PC-9 (cell line): Measurements from ENCODE around the gene NQO2. TPM values are rescaled to one million over a fixed set of nuclear protein-coding genes. Genes with fewer than 3 reads are reported as not detected.

ENCODE experiments used
- BruUV-seq: library from RNA; stranded (reverse); fragments of 400-500 nt; replicated peaks from 2 replicates; lab custom pipeline; 2021; lab: Mats Ljungman, UMichigan
- CTCF ChIA-PET: fragments of 300-600 bp; sonication (Branson Sonifier 250); formaldehyde crosslinking; loops from one replicate; lab custom pipeline; 2022; ENCODE audit warnings: antibody characterized with exemption; lab: Charles Lee
- POLR2A ChIA-PET: fragments of 300-600 bp; sonication (Branson Sonifier 250); formaldehyde crosslinking; loops from one replicate; lab custom pipeline; 2022; ENCODE audit warnings: antibody characterized with exemption; ENCODE audit not compliant: unreplicated experiment; lab: Charles Lee
- DNase-seq, 2 experiments: peaks; one replicate each; pipeline versions ENCODE4 v3.0.0 to v3.0.0-alpha.2; 2015 to 2022; ENCODE audit warnings: mixed read lengths in 1 of 2
- H2AFZ ChIP-seq: fragments of 200-600 bp; sonication (generic); 2 replicates; pipeline ENCODE4 v1.8.1; 2017; ENCODE audit warnings: antibody characterized with exemption
- H3F3A ChIP-seq: fragments of 200-600 bp; sonication (generic); 2 replicates; pipeline ENCODE4 v1.8.1; 2017; ENCODE audit warnings: antibody characterized with exemption, mild to moderate bottlenecking, low read depth; ENCODE audit not compliant: insufficient read depth
- H3K27ac ChIP-seq: fragments of 200-600 bp; sonication (generic); 2 replicates; pipeline ENCODE4 v1.6.1; 2016; ENCODE audit warnings: mixed run types
- H3K27me3 ChIP-seq: fragments of 200-600 bp; sonication (generic); 2 replicates; pipeline ENCODE4 v1.6.1; 2016; ENCODE audit warnings: low read depth, mixed run types; ENCODE audit not compliant: insufficient read depth
- H3K36me3 ChIP-seq: fragments of 200-600 bp; sonication (generic); 2 replicates; pipeline ENCODE4 v1.6.1; 2016; ENCODE audit warnings: low read depth, mixed run types
- H3K4me1 ChIP-seq: fragments of 200-600 bp; sonication (generic); replicated peaks from 2 replicates; pipeline ENCODE4 v1.6.1; 2016; ENCODE audit warnings: mixed run types; ENCODE audit not compliant: insufficient read depth
- H3K4me2 ChIP-seq: fragments of 200-600 bp; sonication (generic); 2 replicates; pipeline ENCODE4 v1.6.1; 2017; ENCODE audit warnings: mixed run types
- H3K4me3 ChIP-seq: fragments of 200-600 bp; sonication (generic); 2 replicates; pipeline ENCODE4 v1.6.1; 2016; ENCODE audit warnings: mixed run types
- H3K79me2 ChIP-seq: fragments of 200-600 bp; sonication (generic); 2 replicates; pipeline ENCODE4 v1.6.1; 2017; ENCODE audit warnings: low read depth, mixed run types
- H3K9me2 ChIP-seq: fragments of 200-600 bp; sonication (generic); 2 replicates; pipeline ENCODE4 v1.8.1; 2017; ENCODE audit warnings: mild to moderate bottlenecking; ENCODE audit not compliant: insufficient read depth
- H3K9me3 ChIP-seq: fragments of 200-600 bp; sonication (generic); 2 replicates; pipeline ENCODE4 v1.8.1; 2016; ENCODE audit warnings: low read depth; ENCODE audit not compliant: insufficient read depth
- H4K20me1 ChIP-seq: fragments of 200-600 bp; sonication (generic); 2 replicates; pipeline ENCODE4 v1.8.1; 2017; ENCODE audit not compliant: insufficient read depth
- CTCF ChIP-seq: fragments of 200-600 bp; sonication (generic); conservative IDR thresholded peaks from 2 replicates; pipeline ENCODE4 v1.6.1; 2017; ENCODE audit warnings: mixed run types, antibody characterized with exemption, mild to moderate bottlenecking, moderate library complexity
- EZH2 ChIP-seq: fragments of 200-600 bp; sonication (generic); IDR thresholded peaks from 2 replicates; pipeline ENCODE4 v1.8.0; 2017; ENCODE audit warnings: antibody characterized with exemption, low read depth
- intact Hi-C: fragments of 100-400 bp; cut with micrococcal nuclease; formaldehyde crosslinking; loops from one replicate; pipeline ENCODE4 v1.10.0; 2022; ENCODE audit not compliant: unreplicated experiment
- total RNA-seq: library from RNA; stranded (reverse); gene quantifications from 2 replicates; pipeline ENCODE4 v1.2.3, GENCODE V29; 2021

Gene NQO2
- total RNA-seq, 1 experiment from 2014 or later, result 82.9 TPM

GRCh38 chr6:2989332-2990247 lies 10.1 kb upstream of the NQO2 start:
- peak; percentile 81 to 90 for DNase-seq
- Histone ChIP-seq H3K9me2 (no peaks in the 10 kb centered on the region), H3F3A (peaks cover 56% of the 10 kb centered on the region), H3K9me3 (no peaks in the 10 kb centered on the region), H3K4me2 (peak overlapping the region; percentile 96), H3K79me2 (no peaks in the 10 kb centered on the region), H3K27me3 (no peaks in the 10 kb centered on the region), H3K4me1 (peaks cover 46% of the 10 kb centered on the region), H3K27ac (peak overlapping the region; percentile 99), H3K4me3 (peak overlapping the region; percentile 83), H4K20me1 (no peaks in the 10 kb centered on the region), H3K36me3 (no peaks in the 10 kb centered on the region), H2AFZ (peak overlapping the region; percentile 63)
- POLR2A ChIA-PET, result interaction anchor here (0.6 to 1.6 kb wide), 6 partner anchors 18 to 224 kb away, joined by 3 to 18 read pairs (median 4); partner anchors contain the start of genes SERPINB1, SERPINB6 and WRNIP1
- no peak for TF ChIP-seq EZH2
- peak; percentile 44; the same call in 1 of the 2 replicates for TF ChIP-seq CTCF
- CTCF ChIA-PET, result interaction anchor here (0.7 to 2.7 kb wide), 8 partner anchors 10 to 251 kb away, joined by 3 to 10 read pairs (median 6); no protein-coding TSS in a partner anchor
- intact Hi-C loops, result loop anchor here (1.0 to 5.0 kb wide), 6 partner anchors 18 to 251 kb away; partner anchors contain the start of genes BPHL and SERPINB6
- no TSS peak for BruUV-seq

- Histone ChIP-seq H3K4me2 (peak overlapping the region; percentile 96), H3K36me3 (no peaks in the 10 kb centered on the region), H3F3A (peaks cover 52% of the 10 kb centered on the region), H3K4me1 (peaks cover 38% of the 10 kb centered on the region), H2AFZ (peak overlapping the region; percentile 63), H3K27ac (peak overlapping the region; percentile 99), H3K9me2 (no peaks in the 10 kb centered on the region), H3K4me3 (peak overlapping the region; percentile 83), H3K27me3 (no peaks in the 10 kb centered on the region), H3K9me3 (no peaks in the 10 kb centered on the region), H4K20me1 (no peaks in the 10 kb centered on the region), H3K79me2 (no peaks in the 10 kb centered on the region)
- DNase-seq, result peak in 1 of 2 experiments; percentile 60
- POLR2A ChIA-PET, result interaction anchor here (0.6 to 1.3 kb wide), 7 partner anchors 19 to 1682 kb away, joined by 3 to 8 read pairs (median 4); partner anchors contain the start of genes SERPINB6 and WRNIP1
- intact Hi-C loops, result loop anchor here (2.0 kb wide), 1 partner anchor 128 kb away; the partner anchor contains the start of gene BPHL
- TF ChIP-seq EZH2, result no peak
- TF ChIP-seq CTCF, result no peak
- CTCF ChIA-PET, result interaction anchor here (0.7 to 1.5 kb wide), 6 partner anchors 9 to 252 kb away, joined by 3 to 9 read pairs (median 5); no protein-coding TSS in a partner anchor
- BruUV-seq, result TSS peak; percentile 61
Observed at GRCh38 chr6:2990248-2990931, 9.3 kb upstream of the NQO2 start.
